ENCODE results near the gene KIRREL1. TPM values are rescaled to one million over a fixed set of nuclear protein-coding genes. Genes with fewer than 3 reads are reported as not detected.

KIRREL1 gene
- 10 to 100 TPM; 45.2 to 61.6 (median 49.2) TPM for total RNA-seq

GRCh38 chr1:157993147-157993917, at the start of gene KIRREL1:
TSS of gene KIRREL1 (plus strand) at chr1:157993645. CDS start at chr1:157993677, 32 bp downstream.
- TF ChIP-seq CTCF (IDR thresholded peaks at IDR 0.05; ENCODE audit: low read depth) = no peak

DNA sequence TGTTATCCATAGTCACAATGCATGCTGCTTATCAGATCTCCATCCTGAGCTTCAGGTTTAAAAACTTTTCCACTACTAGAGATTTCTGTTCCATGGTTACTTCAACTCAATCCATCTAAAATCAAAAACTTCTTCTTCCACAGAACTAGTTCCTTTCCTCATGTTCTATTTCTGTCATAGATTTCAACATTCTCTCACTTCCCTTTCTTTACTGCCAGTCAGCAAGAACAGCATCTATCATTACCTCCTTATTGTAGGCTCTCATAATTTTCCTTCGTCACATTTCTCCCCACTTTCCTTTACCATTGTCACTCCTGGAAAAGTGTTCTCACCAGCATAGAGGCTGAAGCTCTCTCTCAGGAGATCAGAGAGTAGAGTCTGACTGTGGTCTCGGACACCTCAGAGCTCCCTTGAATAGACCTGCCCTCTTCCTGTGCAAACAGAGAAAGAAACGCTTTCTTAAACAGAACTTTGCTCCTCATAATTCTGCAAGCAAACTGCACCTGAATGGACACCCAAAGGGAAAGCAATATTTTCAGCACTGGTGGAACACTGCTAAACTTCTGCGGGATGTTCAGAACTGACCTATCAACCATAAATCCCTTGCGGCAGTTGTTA, 48.7 kb upstream of the KIRREL1 start:
- no peak for TF ChIP-seq CTCF (IDR thresholded peaks at IDR 0.05; ENCODE audit: low read depth)

- no peak for TF ChIP-seq CTCF (IDR thresholded peaks at IDR 0.05; ENCODE audit: low read depth)
Measured at GRCh38 chr1:157948312-157949073, 45.0 kb upstream of the KIRREL1 start.

- TF ChIP-seq CTCF (IDR thresholded peaks at IDR 0.05; ENCODE audit: low read depth) = no peak
Measured at GRCh38 chr1:157949074-157949354, 44.4 kb upstream of the KIRREL1 start.

GRCh38 chr1:157951230-157951629, 42.2 kb upstream of the KIRREL1 start:
- TF ChIP-seq CTCF (IDR thresholded peaks at IDR 0.05; ENCODE audit: low read depth) = no peak

DNA sequence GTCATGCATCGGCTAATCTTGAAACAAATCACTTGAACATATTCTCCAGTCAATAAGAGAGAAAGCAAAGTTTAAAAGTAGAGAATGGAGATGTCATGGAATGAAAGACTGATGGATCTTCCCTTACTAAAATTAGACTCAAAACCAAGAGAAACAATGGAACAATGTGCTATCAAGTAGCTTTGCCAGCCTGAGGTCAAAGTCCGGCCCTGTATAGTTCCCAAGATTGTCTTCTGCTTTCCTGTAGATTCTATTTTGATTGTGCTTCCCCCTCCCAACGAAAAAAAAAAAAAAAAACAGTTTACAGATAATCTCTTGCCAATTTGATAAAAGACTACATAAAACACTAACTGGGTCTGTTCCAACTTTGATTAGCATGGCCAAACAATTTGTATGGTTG, 40.8 kb upstream of the KIRREL1 start:
- no peak for TF ChIP-seq CTCF (IDR thresholded peaks at IDR 0.05; ENCODE audit: low read depth)

DNA sequence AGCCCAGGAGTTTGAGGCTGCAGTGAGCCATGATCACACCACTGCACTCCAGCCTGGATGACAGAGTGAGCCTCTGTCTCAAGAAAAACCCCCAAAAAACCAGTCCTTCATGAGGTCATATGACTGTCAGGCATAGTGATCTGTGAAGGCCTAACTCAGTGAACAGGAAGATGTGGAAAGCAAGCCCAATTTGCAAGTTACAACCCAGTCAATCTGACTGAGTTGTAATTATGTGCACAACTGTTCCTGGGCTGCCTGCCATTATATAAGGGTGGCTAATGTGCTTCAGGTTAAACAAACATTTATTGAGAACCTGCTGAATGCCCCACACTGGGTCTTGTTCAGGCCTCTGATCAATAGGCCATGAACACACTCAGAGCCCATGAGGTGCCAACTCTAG, 38.2 kb upstream of the KIRREL1 start:
- no peak for TF ChIP-seq CTCF (IDR thresholded peaks at IDR 0.05; ENCODE audit: low read depth)

Data from subcutaneous adipose tissue (tissue), 4 donors.